Central memory CD4-positive, alpha-beta T cell (primary cell): ENCODE results near the gene KRT78.
A peak's percentile ranks its signal among the peaks of the same experiment; 100 is the strongest.
"Not testable (repeated sequence)": the region's sequence is repeated elsewhere in the genome, so short reads cannot be mapped to it uniquely, and the experiment has no call there.

Experiments used
- DNase-seq: peaks from one replicate; pipeline ENCODE4 v3.0.0; 2022

KRT78 gene

DNA sequence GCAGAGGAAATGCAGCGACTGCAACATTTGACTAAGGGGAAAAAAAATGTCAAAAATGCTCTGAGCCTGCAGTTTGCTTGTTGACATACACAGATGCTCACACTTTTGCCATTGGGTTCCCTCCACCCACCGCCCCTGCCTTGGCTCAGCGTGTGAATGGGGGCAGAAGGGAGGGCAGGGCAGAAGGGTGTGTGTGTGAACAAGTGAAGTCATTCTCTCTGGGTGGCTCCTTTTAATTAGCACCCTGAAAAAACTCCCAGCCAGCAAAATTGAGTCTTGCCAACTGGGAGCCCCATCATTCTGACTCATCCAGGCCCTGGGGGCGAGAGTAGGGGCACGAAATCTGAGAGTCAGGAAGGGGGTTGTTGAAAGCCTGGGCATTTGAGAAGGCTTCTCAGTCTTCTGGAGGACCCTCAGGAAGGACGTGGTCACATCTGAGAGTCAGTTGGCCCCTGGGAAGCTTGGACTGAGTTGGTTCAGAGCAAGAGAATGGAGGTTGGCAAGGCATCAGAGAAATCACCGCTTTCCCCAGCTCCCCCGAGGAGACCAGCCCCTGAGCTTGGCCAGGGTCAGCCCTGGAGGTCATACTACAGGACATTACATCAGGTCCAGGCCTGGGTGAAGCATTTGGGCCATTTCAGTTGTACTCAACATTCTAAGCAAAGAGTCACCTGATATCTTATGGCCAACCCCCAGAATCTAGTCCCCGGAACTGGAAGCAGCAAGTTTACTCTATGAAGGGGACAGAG, 22.7 kb upstream of the KRT78 start:
- no peak for DNase-seq

DNA sequence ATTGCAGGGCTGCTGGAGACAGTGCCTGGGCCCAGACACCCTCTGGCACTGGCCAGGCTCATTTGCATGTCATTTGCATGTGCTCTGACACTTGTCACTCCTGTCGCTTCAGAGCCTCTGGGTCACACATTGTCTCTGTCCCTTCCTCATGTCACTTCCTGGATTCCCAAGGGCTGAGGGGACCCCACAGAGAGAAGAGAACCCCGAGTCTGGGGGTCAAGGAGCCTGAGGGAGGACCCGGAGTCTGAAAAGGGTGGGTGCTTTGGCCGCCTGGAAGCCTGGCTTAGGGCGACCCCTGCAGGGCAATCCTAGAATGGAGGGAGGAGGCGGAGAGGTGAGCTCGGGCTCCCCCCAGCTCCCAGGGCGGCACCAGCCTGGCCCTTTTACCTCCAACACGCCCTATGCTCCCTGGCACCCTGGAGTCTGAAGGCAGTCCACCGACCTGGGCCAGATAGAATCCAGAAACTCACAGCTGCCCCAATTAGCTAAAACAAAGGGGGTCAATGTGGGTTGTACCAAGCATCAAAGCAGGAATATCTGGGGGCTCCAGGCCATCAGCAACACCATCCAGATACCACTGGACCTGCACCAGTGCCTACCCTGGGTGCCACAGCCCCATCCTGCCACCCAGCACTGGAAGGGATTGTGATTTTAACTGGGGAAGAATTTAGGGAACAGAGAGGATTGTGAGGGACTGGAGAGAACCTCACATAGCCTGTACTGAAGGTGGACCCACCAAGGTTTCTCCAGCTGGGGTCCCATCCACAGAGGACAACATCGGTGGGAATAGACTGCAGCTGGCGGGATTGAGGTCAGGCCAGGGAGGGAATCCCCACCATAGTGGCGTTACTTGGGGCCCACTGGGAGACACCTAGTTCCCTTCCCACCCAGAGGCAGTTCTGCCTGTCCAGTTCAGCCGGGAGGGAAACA, 21.8 kb upstream of the KRT78 start:
- DNase-seq = peak; percentile 59

DNA sequence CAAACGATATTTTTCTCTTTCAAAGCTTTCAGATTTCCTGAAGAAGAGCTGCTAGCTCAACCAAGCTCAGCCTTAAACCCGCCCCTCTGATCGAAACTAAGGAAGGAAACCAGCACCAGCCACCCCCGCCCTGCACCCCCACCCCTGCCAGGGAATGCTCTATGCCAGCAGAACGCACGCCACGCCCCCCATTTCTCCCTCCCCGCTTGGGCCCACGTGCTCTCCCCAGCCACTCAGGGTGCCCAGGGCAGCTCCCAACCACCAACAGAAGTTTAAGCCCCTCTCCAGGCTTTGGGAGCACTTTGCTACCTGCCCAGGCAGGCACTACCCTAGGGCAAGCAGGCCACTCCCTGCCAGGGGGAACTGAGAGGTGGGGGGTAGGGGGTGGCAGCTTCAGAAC, 18.8 kb upstream of the KRT78 start:
- DNase-seq = peak; percentile 9

DNA sequence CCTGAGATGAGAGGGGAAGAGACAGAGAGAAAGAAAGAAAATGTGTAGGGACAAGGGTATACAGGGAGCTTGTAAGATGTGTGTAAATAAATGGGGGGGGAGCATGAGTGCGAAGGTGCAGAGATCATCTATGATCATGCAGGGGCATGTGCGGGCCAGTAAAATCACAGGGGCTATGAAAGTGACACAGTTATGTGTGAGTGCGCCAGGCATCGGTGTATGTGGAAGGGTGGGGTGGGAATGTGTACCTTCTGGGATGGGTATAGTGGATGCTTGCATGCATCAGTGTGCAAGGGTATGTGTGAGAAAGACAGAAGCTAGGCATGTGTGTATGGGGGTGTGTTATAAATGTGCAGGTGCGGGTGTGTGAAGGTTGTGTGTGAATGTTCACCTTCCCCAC, 18.4 kb upstream of the KRT78 start:
- DNase-seq = no peak

DNA sequence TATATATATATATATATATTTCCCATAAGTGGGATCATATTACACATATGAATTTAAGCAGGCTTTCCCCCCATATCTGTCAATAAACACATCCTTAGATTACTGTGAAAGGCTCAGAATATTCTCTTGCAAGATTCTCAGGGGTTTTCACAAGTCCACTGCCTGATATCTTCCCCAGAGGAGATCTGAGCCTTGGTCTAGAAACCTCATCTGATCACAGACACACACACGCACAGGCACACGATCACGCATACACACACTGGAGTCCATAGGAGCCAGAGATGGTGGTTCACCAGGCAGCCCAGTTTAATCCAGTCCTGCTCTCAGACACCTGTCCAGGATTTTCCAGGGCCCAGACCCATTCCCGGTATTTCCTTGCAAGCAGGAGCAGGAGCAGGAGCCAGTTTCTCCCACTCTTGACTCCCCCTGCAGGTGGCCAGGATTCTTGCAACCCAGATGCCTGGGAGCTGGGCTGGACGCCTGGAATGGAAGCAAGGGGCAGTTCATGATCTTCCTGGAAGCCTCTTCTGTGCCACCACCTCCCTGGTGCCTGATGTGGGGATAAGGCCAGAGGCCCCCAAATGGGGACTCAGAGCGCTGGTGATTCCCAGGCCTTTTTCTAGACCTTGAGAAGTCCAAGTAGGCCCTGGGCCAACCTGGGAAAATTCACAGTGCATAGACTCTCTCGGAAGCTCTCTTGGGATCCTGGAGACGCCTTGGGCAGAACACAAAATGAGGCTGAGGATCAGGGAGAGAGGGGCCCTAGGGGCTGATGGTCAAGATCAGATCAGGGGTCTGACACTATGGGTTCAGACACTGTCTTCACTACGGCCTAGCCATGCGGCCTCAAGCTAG, 16.5 kb upstream of the KRT78 start:
- no peak for DNase-seq

DNA sequence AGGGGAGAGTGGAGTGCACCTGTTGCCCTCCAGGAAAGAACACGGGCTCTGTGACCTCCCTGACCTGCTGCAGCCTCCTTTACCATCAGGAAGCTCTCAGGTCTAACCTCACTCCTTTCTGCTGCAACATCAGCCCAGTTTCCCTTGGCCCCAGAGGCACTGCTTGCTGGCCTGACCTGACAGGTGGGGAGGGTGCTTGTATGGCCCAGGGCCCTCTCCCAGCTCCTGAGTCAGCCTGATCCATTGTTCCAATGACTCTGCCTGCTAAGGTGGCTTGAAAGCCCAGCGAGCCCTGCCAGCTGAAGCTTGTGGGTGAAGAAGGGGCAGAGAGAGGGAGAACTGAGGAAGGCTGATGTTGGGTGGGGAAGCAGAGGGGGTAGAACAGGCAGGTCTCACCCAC, 13.2 kb upstream of the KRT78 start:
- DNase-seq = no peak

DNA sequence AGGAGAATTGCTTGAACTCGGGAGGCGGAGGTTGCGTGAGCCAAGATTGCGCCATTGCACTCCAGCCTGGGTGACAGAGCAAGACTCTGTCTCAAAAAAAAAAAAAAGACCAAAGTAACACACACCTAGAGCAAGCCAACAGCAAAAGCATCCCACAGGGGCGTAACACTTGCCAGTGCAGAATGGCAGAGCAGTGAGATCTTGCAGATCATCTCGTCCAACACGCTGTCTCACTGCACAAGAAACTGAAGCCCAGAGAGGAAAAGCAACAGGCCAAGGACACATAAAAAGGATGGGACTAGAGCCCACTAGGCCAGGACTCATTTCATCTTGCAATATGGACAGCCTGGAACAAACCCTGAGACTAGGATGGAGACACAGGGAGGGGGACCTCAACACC, 12.7 kb upstream of the KRT78 start:
- no peak for DNase-seq

DNA sequence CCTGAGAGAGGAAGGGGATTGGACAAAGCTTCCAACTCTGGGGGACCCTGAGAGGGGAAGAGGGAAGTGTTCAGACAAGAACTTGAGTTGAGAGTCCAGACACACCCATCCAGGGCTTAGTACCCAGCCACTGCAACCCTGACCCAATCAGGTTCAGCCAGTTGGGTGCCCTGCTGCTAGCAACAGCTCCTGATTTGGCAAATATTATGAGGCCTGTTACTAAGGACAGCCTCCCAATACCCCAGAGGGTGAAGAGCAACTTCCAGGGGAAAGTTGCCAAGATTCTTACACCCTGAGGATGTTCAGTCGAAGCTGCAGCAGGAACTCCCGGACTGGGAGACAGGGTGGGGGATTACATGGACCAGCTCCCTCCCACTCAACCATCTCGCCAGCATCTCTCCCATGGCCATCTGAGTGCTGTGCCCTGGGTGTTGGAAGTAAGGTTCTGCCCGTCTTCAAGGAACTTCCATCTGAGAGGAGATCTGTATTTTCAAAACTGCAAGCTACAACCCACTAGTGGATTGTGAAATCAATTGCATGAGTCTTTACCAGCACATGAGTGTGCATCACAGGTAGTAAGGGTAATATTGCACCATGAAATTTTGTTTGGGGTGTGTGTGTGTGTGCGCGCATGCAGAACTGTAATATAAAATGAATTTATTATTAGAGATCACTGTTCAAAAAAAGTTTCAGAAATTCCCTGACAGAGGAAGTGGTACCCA, 11.5 kb upstream of the KRT78 start:
- DNase-seq = no peak

DNA sequence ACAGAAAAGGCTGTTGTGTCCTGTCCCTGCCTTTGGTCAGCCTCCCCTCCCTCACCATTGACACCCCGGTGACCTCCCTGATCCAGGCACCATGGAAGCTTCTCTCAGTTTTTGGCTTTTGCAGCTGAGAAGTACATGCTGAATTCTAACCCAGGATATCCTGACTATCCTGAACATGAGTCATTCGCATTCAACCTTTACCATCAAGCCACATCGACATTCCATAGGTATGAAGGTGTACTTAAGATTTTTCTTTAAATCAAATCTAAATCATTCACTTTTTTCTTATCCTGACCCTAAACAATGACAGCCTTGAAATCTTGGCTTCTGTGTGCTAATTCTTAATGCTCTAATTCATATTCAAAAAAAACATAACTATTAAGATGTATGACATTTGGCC, 8.7 kb upstream of the KRT78 start:
- no peak for DNase-seq

DNA sequence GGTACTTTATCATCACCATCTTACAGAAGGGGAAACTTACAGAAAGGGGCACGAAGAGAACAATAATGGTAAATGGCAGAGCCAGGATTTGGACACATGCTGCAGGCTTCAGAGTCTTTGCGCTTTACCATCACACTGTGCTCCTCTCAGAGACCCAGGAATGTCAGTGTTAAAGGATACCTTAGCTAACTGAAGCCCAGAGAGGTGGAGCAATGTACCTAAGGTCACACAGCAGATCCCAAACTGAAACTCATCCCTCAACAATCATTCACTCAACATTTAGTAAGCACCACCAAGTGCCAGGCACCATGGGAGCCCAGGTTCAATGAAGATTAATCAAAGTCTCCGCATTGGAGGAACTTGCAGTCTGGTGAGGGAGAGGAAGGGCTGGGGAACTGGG, 8.0 kb upstream of the KRT78 start:
- no peak for DNase-seq

DNA sequence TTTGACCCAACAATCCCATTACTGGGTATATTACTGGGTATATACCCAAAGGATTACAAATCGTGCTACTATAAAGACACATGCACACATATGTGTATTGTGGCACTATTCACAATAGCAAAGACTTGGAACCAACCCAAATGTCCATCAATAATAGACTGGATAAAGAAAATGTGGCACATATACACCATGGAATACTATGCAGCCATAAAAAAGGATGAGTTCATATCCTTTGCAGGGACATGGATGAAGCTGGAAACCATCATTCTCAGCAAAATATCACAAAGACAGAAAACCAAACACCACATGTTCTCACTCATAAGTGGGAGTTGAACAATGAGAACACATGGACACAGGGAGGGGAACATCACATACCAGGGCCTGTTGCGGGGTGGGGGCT, 7.3 kb upstream of the KRT78 start:
- DNase-seq = not testable (repeated sequence)

DNA sequence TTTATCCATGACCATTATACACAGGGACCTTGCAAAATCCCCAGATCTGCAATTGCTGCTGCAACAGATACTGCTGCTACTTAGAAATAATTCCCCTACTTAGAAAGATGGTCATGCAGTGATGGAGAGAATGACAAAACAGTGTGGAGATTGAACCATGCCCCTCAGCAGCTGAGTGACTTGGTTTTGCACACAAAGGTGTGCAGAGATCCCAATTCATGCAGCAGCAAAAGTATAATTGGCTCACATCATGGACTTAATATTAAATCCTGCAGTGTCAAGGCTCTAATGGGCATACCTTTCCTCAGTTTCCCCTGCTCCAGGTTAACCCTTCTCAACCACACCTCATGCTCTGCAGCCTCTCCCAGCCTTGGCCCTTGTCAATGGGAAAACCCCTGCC, 3.0 kb upstream of the KRT78 start:
- no peak for DNase-seq

DNA sequence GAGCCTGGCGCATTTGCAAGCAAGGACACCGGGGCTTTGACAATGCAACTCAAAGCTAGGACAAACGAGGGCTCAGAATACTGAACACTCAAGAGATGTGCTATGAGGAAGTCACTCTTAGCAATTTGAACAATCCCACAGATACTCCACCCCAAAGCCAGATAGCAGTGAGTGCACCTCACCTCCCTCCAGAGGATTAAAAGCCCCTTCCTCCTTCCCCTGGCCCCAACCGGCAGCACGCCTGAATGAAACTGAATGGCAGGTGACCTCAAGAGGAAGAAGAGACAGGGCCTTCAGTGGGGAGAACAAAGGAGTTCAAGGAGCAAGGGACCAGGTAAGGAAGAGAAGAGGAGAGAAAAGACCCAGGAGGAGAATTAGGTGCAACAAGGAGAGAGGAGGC, 1.9 kb upstream of the KRT78 start:
- no peak for DNase-seq

DNA sequence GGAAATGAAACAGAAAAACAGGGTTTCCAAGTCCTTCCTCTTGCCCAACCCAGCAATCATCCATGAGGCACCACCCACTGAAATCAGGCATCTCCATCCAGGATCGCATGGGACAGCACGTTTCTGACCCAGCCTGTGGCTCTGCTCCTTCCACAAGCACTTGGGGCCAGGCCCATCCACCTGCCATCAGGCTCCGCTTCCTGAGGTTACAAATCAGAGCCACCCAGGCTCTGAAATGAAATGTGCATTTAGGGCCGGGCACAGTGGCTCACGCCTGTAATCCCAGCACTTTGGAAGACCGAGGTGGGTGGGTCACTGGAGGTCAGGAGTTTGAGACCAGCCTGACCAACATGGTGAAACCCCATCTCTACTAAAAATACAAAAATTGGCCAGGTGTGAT, 717 bp upstream of the KRT78 start:
- DNase-seq = no peak

DNA sequence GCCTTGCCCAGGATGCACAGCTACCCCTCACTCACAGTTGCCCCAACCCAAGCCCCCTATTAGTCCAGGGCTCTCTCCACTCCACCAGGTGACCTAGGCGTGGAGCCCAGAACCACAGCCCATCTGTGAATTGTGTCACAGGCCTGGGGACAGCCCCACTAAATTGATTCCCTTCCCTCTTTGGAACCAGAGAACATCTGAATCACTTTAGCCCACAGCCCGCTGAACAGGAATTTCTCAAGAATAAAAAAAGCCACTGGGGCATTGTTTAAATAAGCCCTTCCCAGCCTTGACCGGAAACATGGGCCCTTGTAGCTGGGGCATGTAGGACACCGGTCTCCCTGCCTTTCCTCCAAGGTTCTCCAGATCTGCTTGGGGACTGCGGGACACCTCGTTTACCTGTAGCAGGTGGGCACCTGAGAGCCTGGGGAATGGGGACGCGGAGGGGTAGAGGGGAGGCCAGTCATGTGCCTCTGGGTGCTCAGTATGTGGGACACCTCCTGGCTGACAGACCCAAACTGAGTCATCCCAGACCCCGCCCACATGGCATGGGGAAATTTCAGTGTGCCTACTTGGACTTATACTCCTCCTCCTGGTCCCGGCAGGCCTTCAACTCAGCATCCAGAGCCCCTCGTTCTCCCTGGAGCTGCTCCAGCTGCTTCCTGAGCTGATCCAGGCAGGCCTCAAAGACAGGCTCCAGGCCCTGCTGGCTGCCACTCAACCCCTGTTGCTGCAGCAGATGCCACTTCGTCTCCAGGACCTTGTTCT, 1.3 kb downstream of the KRT78 start:
- no peak for DNase-seq

DNA sequence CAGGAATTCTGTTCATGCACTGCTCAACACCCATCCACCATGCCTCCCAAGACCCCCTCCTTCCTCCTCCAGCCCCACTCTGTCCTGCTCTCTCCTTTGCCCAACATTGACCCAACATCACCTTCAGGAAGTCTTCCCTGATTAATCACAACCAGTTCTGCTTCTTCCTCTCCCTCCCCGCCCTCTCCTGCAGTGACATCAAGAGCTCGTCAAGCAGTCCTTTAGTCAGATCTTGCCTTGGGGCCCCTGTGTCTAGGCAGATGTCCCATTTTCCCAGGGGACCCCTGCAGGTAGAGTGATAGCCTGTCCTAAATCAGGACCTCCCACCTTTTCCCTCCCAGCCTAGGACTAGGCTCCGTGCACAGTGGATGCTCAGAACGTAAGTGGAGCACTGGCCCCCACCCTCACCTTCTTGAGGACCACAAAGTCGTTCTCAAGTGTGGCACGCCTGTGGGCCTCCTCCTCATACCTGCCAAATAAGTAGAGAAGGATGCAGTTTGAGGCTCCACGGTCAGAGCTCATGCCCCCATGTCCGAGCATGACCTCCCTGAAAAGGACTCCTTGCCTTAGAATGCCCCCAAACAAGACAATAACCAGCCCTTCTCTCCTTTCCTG, 2.3 kb downstream of the KRT78 start:
- no peak for DNase-seq

DNA sequence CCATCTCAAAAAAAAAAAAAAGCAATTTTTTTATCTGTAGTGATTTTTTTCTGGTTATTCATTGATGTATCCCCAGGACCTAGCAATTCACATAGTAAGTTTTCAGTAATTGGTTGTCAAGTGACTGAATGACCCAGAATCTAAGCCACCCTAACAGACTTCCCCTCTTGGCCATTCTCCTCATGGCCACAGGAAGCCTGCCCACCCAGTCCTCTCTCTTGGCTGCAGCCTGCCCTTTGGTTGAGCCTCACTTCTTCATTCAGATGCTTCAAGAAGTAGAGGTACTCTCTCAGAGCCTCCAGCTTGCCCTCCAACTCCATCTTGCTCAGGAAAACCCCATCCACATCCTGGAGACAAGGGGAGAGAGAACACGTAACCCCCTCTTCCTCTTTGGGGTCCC, 2.8 kb downstream of the KRT78 start:
- no peak for DNase-seq

DNA sequence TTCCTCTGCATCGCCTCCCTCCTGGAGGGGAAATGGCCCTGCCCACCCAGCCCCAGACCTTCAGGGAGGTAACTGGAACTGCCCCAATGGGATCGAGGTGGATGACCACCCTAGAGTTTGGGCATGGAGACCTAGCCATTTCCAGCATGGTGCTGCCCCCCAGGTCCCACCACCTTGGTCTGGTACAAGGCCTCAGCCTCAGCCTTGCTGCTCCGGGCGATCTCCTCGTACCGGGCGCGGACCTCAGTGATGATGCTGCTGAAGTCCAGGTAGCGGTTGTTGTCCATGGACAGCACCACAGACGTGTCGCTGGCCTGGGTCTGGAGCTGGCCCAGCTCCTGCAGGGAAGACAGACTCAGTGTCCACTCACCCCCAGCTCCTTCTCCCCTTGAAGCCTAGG, 4.4 kb downstream of the KRT78 start:
- no peak for DNase-seq

DNA sequence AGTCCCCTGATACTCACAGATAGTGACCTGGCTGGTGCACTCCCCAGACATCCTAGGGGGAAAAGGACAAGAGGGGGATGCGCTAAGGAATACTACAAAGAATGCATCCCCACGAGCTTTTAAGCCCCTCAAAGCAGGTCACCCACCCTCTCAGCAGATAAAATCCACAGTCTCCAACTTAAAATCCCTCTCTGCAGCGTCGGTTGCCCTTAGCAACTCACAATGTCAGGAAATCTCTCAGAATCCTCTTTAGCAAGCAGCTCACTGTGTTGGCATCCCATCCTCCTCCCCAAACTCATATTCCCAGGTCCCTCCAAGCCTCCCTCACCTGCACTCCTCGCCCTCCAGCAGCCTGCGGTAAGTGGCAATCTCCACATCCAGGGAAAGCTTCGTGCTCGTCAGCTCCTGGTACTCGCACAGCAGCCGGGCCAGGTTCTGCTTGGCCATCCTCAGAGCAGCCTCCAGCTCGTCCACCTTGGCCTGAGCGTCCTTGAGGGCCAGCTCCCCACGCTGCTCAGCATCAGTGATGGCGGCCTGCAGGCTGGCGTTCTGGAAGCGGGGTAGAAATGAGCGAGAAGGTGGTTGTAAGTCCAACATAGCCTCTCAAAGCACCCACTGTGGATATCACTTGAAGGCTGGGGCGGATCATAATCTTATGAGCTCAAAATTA, 9.2 kb downstream of the KRT78 start:
- no peak for DNase-seq

DNA sequence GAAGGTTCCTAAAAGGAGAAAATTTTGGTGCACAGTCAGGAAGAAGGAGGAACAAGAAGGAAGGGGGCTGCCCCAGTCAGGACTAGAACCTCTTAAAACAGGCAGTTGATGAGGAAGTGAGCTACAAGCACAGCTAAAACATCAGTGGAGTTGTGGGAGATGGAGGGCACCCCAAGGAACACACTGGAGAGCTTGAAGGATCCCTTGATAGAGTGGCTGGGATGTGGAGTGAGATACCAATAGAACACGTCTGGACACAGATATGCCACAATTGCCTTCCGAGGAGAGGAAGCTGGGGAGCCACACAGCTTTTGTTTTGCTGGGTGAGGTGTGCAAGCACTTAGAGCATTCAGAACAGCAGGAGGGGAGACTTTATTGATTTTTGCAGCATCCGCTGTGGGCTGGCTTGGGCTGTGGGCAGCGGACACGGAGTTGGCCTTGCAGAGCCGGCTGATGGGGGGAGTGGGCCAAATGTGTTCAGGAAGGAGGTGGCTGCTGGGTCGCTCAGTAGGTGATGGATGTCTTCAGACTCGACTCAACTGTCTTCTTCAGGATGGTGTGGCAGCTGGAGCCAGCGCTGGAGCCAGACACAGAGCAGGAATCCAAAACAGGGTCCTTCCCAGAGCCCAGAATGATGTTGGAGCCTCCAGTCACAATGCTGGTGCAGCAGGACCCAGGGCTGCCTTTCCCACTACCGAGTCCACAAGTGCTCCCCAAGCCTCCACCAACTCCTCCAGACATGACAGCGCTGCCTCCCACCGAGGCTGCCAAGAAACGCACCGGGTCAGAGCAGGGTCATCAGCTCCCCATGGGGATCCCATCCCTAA, 10.0 kb downstream of the KRT78 start:
- no peak for DNase-seq
